Activated CD4-positive, alpha-beta memory T cell treated with anti-CD3 and anti-CD28 coated beads, Interleukin-2, amount 10 ng/mL, durations not matched to agents 7 days and 5 days (primary cell): Measurements from ENCODE around the gene KRTAP9-6. TPM values are rescaled to one million over a fixed set of nuclear protein-coding genes. Genes with fewer than 3 reads are reported as not detected.
"Not testable (repeated sequence)": the region's sequence is repeated elsewhere in the genome, so short reads cannot be mapped to it uniquely, and the experiment has no call there.

Experiments used
- CTCF ChIA-PET: fragments of 350-600 bp; sonication (Branson Sonifier 250); formaldehyde crosslinking; loops from one replicate; lab custom pipeline; 2021; ENCODE audit warnings: antibody characterized with exemption, inconsistent platforms; lab: Charles Lee
- POLR2A ChIA-PET: fragments of 350-600 bp; sonication (Branson Sonifier 250); formaldehyde crosslinking; loops from one replicate; lab custom pipeline; 2021; ENCODE audit warnings: antibody characterized with exemption; lab: Charles Lee
- DNase-seq: peaks from one replicate; pipeline ENCODE4 v3.0.0-alpha.2; 2020
- H3K27ac Mint-ChIP-seq: one replicate; pipeline ENCODE4 v1.8.0; 2021; ENCODE audit warnings: mild to moderate bottlenecking, mixed read lengths
- H3K27me3 Mint-ChIP-seq: one replicate; pipeline ENCODE4 v1.8.0; 2021; ENCODE audit warnings: mixed read lengths
- H3K36me3 Mint-ChIP-seq: one replicate; pipeline ENCODE4 v1.8.0; 2021; ENCODE audit warnings: low read depth, mixed read lengths
- H3K4me1 Mint-ChIP-seq: one replicate; pipeline ENCODE4 v1.8.0; 2021; ENCODE audit warnings: mixed read lengths
- H3K4me3 Mint-ChIP-seq: one replicate; pipeline ENCODE4 v1.8.0; 2021; ENCODE audit warnings: mild to moderate bottlenecking, mixed read lengths
- H3K9me3 Mint-ChIP-seq: one replicate; pipeline ENCODE4 v1.8.0; 2021; ENCODE audit warnings: mixed read lengths
- total RNA-seq, 2 experiments: library from RNA; stranded (reverse); gene quantifications; one replicate each; pipeline ENCODE4 v1.2.3, GENCODE V29; 2021

Gene KRTAP9-6
- not detected for total RNA-seq

- no peaks in the 10 kb centered on the region for H3K4me1 Mint-ChIP-seq
- DNase-seq = no peak
- no peaks in the 10 kb centered on the region for H3K36me3 Mint-ChIP-seq
- POLR2A ChIA-PET = no interaction called here
- CTCF ChIA-PET = no interaction called here
- no peak within 1 kb of the TSS for H3K4me3 Mint-ChIP-seq
- peaks cover 34% of the 10 kb centered on the region for H3K27me3 Mint-ChIP-seq
- peaks cover 2% of the 10 kb centered on the region for H3K9me3 Mint-ChIP-seq
- H3K27ac Mint-ChIP-seq = no peak within 1 kb of the TSS
These were observed at the start of gene KRTAP9-6 for GRCh38 chr17:41265078-41265477. TSS of gene KRTAP9-6 (plus strand) at chr17:41265378. CDS start at chr17:41265378, 0 bp downstream.

- H3K27me3 Mint-ChIP-seq = peaks cover 9% of the 10 kb centered on the region
- H3K4me3 Mint-ChIP-seq = no peak overlapping the region
These were observed 49.5 kb upstream of the KRTAP9-6 start for GRCh38 chr17:41215681-41216080.

GRCh38 chr17:41223821-41224220, 41.4 kb upstream of the KRTAP9-6 start:
- ChIA-PET POLR2A (no interaction called here), CTCF (no interaction called here)
- Mint-ChIP-seq H3K36me3 (no peaks in the 10 kb centered on the region), H3K4me3 (no peak overlapping the region), H3K4me1 (no peaks in the 10 kb centered on the region), H3K27ac (no peak overlapping the region), H3K27me3 (peaks cover 9% of the 10 kb centered on the region), H3K9me3 (peaks cover 2% of the 10 kb centered on the region)
- no peak for DNase-seq

More at GRCh38 chr17:41215681-41216080, 49.5 kb upstream of the KRTAP9-6 start:
- Mint-ChIP-seq H3K4me1 (no peaks in the 10 kb centered on the region), H3K36me3 (no peaks in the 10 kb centered on the region), H3K27ac (no peak overlapping the region), H3K9me3 (peaks cover 2% of the 10 kb centered on the region)
- no peak for DNase-seq
- ChIA-PET CTCF (interaction anchor here (0.6 kb wide), 1 partner anchor 433 kb away, joined by 3 read pairs; no protein-coding TSS in a partner anchor), POLR2A (no interaction called here)

GRCh38 chr17:41226051-41226450, 39.1 kb upstream of the KRTAP9-6 start:
- no peaks in the 10 kb centered on the region for H3K4me1 Mint-ChIP-seq
- H3K4me3 Mint-ChIP-seq = no peak overlapping the region
- no peaks in the 10 kb centered on the region for H3K9me3 Mint-ChIP-seq
- no peaks in the 10 kb centered on the region for H3K36me3 Mint-ChIP-seq
- no peak overlapping the region for H3K27ac Mint-ChIP-seq
- DNase-seq = no peak
- CTCF ChIA-PET = no interaction called here
- POLR2A ChIA-PET = no interaction called here
- peaks cover 10% of the 10 kb centered on the region for H3K27me3 Mint-ChIP-seq

- H3K27ac Mint-ChIP-seq, H3K36me3 Mint-ChIP-seq, H3K4me3 Mint-ChIP-seq, H3K9me3 Mint-ChIP-seq, POLR2A ChIA-PET, H3K4me1 Mint-ChIP-seq, H3K27me3 Mint-ChIP-seq, CTCF ChIA-PET, DNase-seq: not testable (repeated sequence)
These were observed 38.5 kb upstream of the KRTAP9-6 start, which contains the start of gene KRTAP9-2 for GRCh38 chr17:41226598-41227095. TSS of gene KRTAP9-2 (plus strand) at chr17:41226648. CDS start at chr17:41226655, 7 bp downstream.

GRCh38 chr17:41230094-41230493, 35.1 kb upstream of the KRTAP9-6 start:
- H3K27me3 Mint-ChIP-seq = peaks cover 15% of the 10 kb centered on the region
- POLR2A ChIA-PET = no interaction called here
- no peak for DNase-seq
- H3K27ac Mint-ChIP-seq = no peak overlapping the region
- CTCF ChIA-PET = no interaction called here
- H3K4me1 Mint-ChIP-seq = no peaks in the 10 kb centered on the region
- H3K9me3 Mint-ChIP-seq = no peaks in the 10 kb centered on the region
- no peak overlapping the region for H3K4me3 Mint-ChIP-seq
- H3K36me3 Mint-ChIP-seq = no peaks in the 10 kb centered on the region

GRCh38 chr17:41231731-41232130, 33.4 kb upstream of the KRTAP9-6 start:
- DNase-seq = no peak
- POLR2A ChIA-PET = no interaction called here
- CTCF ChIA-PET = no interaction called here
- no peaks in the 10 kb centered on the region for H3K9me3 Mint-ChIP-seq
- no peaks in the 10 kb centered on the region for H3K4me1 Mint-ChIP-seq
- H3K4me3 Mint-ChIP-seq = no peak overlapping the region
- H3K27me3 Mint-ChIP-seq = peaks cover 20% of the 10 kb centered on the region
- no peak overlapping the region for H3K27ac Mint-ChIP-seq
- no peaks in the 10 kb centered on the region for H3K36me3 Mint-ChIP-seq

- H3K9me3 Mint-ChIP-seq, CTCF ChIA-PET, POLR2A ChIA-PET, H3K36me3 Mint-ChIP-seq, H3K4me3 Mint-ChIP-seq, H3K4me1 Mint-ChIP-seq, DNase-seq, H3K27ac Mint-ChIP-seq: not testable (repeated sequence)
- H3K27me3 Mint-ChIP-seq = peaks cover 20% of the 10 kb centered on the region
These were observed 32.6 kb upstream of the KRTAP9-6 start, which contains the start of gene KRTAP9-3 for GRCh38 chr17:41232399-41233105. TSS of gene KRTAP9-3 (plus strand) at chr17:41232449. CDS start at chr17:41232502, 53 bp downstream.

- H3K27ac Mint-ChIP-seq, DNase-seq, H3K4me1 Mint-ChIP-seq, CTCF ChIA-PET, H3K36me3 Mint-ChIP-seq, POLR2A ChIA-PET, H3K9me3 Mint-ChIP-seq, H3K4me3 Mint-ChIP-seq: not testable (repeated sequence)
- peaks cover 17% of the 10 kb centered on the region for H3K27me3 Mint-ChIP-seq
These were observed 28.1 kb upstream of the KRTAP9-6 start for GRCh38 chr17:41237116-41237515.

- POLR2A ChIA-PET, DNase-seq, H3K36me3 Mint-ChIP-seq, CTCF ChIA-PET, H3K4me3 Mint-ChIP-seq, H3K9me3 Mint-ChIP-seq, H3K27ac Mint-ChIP-seq, H3K4me1 Mint-ChIP-seq: not testable (repeated sequence)
- peaks cover 16% of the 10 kb centered on the region for H3K27me3 Mint-ChIP-seq
These were observed 27.2 kb upstream of the KRTAP9-6 start, which contains the start of gene KRTAP9-8 for GRCh38 chr17:41237949-41238437. TSS of gene KRTAP9-8 (plus strand) at chr17:41237999. CDS start at chr17:41238052, 53 bp downstream.

GRCh38 chr17:41246995-41247787, 18.0 kb upstream of the KRTAP9-6 start:
- H3K4me3 Mint-ChIP-seq, H3K4me1 Mint-ChIP-seq, H3K27ac Mint-ChIP-seq, H3K9me3 Mint-ChIP-seq, H3K36me3 Mint-ChIP-seq, POLR2A ChIA-PET, DNase-seq: not testable (repeated sequence)
- CTCF ChIA-PET = interaction anchor here (0.6 kb wide), 1 partner anchor 74 kb away, joined by 3 read pairs; no protein-coding TSS in a partner anchor
- peaks cover 19% of the 10 kb centered on the region for H3K27me3 Mint-ChIP-seq

- H3K27me3 Mint-ChIP-seq = peaks cover 25% of the 10 kb centered on the region
- DNase-seq, H3K36me3 Mint-ChIP-seq, POLR2A ChIA-PET, H3K27ac Mint-ChIP-seq, H3K4me1 Mint-ChIP-seq, H3K4me3 Mint-ChIP-seq, CTCF ChIA-PET, H3K9me3 Mint-ChIP-seq: not testable (repeated sequence)
These were observed 15.4 kb upstream of the KRTAP9-6 start, which contains the start of gene KRTAP9-4 for GRCh38 chr17:41249637-41250240. TSS of gene KRTAP9-4 (plus strand) at chr17:41249687. CDS start at chr17:41249721, 34 bp downstream.
